Stimulated activated CD8-positive, alpha-beta memory T cell treated with anti-CD3 and anti-CD28 coated beads, Interleukin-15, amount 100 ng/mL, for 48 hours (primary cell): ENCODE data around the gene TIAM2.

Experiments used
- DNase-seq, 2 donors: peaks; one replicate each; pipeline ENCODE4 v3.0.0-alpha.2; 2020; ENCODE audit warnings: low read depth in 2 of 2

Gene TIAM2

GRCh38 chr6:155061381-155061780 is 66.3 kb downstream of the TIAM2 start:
- no peak for DNase-seq

DNA sequence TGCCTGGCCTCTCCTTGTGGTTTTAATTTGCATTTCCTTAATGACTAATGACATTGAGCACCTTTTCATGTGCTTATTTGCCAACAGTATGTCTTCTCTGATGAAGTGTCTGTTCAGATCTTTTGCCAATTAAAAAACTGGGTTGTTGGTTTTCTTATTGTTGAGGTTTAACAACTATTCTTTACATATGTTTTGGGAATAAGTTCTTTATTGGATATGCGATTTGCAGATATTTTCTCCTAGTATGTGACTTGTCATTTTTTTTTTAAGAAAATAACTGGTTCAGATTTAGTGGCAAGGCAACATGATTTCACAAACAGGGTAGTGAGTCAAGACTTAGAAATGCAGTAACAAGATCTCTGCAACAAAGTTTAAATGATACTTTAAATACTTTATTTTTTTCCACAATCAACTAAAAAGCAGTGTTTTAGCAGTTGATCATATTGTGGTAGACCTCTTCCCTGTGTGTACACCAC is 67.8 kb downstream of the TIAM2 start:
- DNase-seq = no peak

- DNase-seq = no peak
Observed at GRCh38 chr6:155064303-155064702, 69.2 kb downstream of the TIAM2 start.

- no peak for DNase-seq
Observed at GRCh38 chr6:155066361-155066760, 71.2 kb downstream of the TIAM2 start.

DNA sequence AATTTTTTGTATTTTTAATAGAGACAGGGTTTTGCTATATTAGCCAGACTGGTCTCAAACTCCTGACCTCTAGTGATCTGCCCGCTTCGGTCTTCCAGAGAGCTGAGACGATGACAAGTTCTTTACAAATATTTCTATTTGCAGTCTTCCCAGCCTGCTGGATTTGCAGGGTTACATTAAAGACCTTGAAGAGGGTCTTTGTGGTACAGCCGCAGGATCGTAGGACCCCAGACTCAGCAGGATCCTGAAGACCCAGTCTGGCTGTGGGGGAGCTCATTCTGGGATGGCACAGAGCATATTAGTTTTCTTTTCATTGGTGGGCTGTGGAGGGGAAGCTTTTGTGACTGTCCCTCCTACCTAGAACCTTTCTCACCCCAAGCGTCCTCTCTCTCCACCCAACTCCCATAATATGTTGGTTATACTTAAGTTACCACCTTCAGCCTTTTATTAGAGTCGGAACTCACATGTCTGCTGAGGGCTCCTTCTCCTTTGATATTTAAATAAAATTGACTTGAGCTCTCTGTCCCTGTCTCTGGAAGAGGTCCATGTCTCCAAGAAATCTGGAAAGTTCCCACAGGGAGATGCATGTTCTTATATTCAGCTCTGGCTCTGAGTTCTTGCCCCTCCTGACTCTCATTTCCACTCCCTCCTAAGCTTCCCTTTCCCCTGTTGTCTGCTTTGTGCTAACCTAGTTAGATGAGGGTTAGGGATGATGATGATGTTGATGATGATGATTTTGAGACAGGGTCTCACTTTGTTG is 72.0 kb downstream of the TIAM2 start:
- DNase-seq = no peak

DNA sequence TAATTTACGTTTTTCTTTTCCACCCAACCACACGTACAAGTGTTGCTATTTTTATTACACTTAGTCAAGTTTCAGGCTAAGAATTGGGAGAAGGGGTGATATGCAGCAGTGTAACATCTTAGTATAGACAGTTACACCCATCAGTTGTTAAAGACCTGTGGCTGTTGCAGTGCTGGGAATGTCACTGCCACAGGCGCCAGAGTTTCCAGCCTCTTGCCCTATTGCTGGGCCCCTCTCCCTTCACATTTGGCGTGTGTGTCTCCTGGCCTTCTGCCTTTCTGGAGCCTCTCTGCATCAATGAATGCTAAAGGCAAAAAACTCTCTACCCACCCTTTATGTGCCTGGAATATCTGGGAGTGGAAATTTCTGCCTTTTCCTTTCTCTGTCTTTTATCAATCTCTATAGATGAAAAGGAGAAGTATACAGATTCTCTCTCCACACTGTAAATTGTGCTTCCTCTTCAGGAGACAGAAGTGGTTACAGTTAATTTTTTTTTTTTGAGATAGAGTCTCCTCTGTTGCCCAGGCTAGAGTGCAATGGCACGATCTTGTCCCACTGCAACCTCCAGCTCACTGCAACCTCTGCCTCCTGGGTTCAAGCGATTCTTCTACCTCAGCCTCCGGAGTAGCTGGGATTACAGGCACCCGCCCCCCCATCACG is 73.0 kb downstream of the TIAM2 start:
- DNase-seq = no peak

DNA sequence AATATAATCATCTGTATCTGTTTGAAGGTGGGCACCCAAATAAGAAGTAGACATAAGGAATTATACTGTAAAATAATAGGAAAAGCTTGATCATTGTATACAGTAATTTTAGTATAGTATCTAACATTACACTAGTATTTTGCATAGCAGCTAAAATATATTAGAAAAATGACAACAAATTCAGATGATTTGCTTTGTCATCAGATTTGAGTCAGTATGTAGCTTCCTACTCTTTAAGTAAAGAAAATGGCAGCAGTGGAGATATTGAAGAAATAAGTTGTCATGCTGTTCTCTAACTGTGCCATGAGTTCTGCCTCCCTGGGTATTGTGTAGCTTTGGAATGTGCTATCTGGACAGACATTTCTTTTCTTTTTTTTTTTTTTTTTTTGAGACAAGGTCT is 74.4 kb downstream of the TIAM2 start:
- no peak for DNase-seq

DNA sequence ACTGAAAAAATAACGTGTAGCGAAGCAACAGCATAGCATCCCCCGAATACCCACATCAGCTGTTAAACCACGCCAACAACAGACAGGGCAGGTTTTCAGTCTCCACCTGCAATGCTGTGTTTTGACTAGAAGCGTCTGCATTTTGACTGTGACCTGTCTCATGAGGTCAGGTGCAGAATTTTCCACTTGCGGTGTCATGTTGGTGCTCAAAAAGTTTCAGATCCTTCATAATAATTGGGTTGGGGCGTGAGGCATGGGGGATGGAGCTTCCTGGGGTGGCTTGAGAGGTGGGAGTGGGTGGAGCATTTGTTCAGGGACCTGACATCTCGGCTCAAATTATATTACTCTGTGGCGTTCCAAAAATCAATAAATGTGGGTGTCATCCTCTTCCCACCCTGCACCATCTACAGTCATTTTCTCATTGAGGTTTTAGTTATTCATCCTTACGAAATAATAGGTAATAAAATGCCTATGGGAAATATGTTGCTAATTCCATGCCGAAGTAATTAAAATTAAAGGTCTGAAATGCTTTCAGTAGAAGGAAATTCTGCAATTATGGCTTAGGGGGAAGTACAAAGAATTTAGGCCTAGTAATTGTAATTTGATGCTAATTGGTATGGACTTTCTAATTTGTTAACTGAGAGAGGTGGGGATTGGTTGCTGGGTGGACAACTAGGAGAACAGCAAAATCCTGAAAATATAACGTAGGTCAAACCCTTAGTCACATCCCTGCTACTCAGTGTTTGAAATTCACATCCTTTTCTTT is 81.0 kb downstream of the TIAM2 start:
- DNase-seq = no peak

DNA sequence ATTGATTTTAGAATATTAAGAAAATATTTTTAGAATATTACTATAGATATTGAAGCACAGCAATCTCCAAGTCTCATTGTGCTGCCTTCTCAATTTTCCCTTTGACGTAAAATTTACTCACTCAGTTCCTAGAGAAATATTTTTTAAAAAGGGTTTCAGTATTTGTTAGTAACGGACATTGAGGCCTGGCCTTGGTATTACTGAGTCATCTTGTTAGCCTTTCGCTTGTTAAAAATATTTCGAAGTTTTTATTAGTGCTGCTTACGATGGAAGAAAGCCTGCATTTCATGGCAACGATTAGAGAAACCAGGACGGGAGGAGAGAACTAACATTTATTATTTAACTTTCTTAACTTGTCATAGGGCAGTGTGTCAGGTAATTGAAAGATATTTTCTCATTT is 82.2 kb downstream of the TIAM2 start:
- DNase-seq = no peak

GRCh38 chr6:155077784-155078183 is 82.7 kb downstream of the TIAM2 start:
- no peak for DNase-seq

DNA sequence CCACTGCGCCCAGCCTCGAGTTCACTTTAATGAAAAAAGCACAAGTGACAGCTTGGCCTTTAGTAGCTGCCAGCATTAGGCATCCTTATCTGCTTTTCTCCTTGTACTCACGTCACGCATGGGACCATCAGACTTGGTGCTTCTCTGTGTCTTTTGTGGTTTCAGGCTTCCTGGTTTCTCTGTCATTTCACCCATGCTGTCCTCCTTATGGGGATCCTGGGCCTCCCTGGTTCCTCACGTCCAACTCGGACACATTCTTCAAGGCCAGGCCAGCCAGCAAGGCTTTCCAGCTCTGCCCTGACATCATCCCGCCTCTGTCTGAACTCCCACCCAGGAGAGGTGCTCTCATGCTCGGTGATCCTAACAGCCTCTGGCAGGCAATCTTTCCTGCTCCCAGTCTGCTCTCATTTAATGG is 83.2 kb downstream of the TIAM2 start:
- DNase-seq = no peak

GRCh38 chr6:155079985-155080452 is 84.9 kb downstream of the TIAM2 start:
- peak; percentile 21 to 25 for DNase-seq

- no peak for DNase-seq
Observed at GRCh38 chr6:155080881-155081845, 86.0 kb downstream of the TIAM2 start.

- DNase-seq = no peak
Observed at GRCh38 chr6:155084431-155085123, 89.5 kb downstream of the TIAM2 start.

DNA sequence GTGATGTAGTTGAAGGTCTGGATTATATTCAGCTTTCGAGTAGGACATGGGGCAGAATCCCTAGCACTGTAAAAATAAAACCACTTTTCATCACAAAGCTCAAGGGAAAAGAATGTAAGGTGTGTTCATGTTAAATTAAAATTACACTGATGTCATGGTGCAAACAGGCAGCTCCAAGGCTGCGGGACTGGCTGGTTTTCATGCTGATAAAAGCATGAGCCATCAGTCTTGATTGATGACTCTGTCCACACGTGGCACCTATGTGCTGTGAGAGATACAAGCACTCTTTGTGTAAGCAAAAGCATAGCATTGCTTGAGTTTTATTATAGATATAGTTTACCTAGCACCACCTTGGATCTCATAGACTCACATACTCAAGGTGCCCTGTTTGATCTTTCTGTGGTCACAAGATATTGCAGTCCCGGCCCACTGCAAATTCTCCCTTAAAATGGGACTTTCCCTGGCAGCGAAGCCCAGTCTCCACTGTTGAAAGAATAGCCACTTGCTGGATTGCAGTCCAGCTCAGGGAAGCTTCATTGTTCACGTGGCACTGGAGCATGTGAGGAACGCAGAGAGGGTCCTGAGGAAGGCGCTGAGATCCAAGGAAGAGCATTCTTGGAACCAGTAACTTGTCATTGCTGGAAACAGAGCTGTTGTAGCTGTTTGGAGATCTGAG is 90.6 kb downstream of the TIAM2 start:
- no peak for DNase-seq

DNA sequence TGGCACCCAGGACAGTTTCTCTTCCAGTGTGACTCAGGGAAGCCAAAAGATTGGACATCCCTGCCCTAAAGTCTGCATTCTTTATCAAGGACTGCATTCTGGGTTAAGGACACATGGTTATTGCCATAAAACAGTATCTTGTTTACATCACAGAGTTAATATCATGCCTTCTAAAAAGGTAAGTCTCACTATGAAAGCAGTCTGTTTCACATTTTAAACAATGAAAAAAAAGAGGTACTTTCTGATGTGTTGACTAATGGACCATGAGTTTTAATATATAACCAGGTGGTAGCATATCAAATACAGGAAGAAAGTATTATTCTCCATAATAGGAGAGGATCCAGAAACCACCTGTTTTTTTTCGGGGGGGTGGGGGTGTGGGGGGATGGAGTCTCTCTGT is 93.7 kb downstream of the TIAM2 start:
- DNase-seq = no peak

DNA sequence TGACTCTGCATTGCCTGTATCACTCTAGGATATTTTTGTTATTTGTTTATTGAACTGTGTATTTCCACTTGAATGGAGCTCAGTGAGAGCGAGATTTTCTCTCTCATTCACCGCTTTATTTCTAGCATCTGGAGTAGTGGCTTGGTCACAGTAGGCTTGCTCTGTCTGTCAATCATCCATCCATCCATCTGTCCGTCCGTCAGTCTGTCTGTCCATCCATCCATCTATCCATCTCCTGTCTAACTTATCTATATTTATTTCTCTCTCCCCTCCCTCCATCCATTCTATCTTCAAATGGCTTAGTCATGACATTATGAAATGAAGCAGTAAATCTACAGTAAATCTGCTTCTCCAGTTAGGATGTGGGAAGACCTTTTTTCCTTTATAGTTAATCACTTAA is 94.6 kb downstream of the TIAM2 start:
- DNase-seq = no peak

DNA sequence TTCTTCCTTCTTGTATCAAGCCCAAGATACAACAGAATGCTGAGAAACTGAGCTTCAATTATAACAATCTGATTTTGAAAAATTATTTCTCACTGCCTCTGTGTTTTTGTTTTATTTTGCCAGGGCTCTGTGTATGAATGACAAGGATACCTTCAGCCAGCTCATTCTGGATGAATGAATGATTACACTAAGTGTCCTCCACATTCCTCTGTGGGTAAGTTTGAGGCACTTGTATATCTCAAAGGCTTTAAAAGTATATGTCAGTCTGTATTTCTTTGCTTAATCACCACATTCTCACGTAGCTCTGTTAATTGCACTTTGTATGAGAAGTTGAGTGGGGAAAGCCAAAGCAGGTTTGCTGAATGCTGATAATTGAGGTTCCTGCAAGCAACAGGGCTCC is 95.1 kb downstream of the TIAM2 start:
- DNase-seq = no peak

DNA sequence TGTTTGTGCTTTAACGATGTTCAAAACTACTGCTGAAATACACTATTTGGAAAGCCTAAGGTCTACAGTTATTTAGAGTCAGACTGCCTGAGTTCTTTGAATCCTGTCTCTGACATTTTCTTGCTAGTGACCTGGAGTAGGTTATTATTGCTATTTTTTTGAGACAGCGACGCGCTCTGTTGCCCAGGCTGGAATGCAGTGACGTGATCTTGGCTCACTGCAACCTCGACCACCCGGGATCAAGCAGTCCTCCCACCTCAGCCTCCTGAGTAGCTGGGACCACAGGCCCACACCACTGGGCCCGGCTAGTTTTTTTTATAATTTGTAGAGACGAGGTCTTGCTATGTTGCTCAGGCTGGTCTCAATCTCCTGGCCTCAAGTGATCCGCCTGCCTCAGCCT is 96.6 kb downstream of the TIAM2 start:
- DNase-seq = no peak

DNA sequence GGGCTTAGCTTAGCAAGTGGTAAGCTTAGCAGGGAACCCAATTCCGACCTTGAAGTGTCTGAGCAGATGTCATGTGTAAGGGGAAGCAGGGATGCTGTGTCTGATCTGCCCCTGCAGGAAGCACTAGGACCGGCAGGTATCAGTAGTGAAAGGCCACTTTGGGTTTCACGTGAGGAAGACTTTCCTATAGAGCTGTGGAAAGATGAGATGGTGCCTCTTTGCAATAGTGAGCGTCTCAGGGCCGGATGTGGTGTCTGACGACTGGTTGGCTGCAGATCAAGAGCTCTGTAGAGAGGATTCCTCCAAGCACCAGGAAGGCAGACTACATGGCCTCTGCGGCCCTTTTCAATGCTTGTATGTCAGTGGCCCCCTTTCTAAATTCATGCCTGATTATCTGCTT is 98.3 kb downstream of the TIAM2 start:
- no peak for DNase-seq
